Measurements from ENCODE around the gene FMNL2. TPM values are rescaled to one million over a fixed set of nuclear protein-coding genes. Genes with fewer than 3 reads are reported as not detected.

Gene FMNL2
- total RNA-seq, 1 experiment from 2014 or later: 33.6 TPM

- H2BK12ac ChIP-seq (ENCODE audit: insufficient read length, low read depth, low read length): no peak overlapping the region
- peaks cover 9% of the 10 kb centered on the region for H3K4me1 ChIP-seq (ENCODE audit: insufficient read depth, low read length)
- no peak overlapping the region for H3K56ac ChIP-seq (ENCODE audit: insufficient read length, low read depth, low read length)
- no peak overlapping the region for H2BK120ac ChIP-seq (ENCODE audit: low read depth, low read length, poor library complexity, severe bottlenecking)
- no peak overlapping the region for H4K8ac ChIP-seq (replicated peaks; ENCODE audit: insufficient read length, low read depth, low read length)
- H3K9ac ChIP-seq (ENCODE audit: extremely low read depth, insufficient read length, low read length): no peak overlapping the region
- H3K36me3 Mint-ChIP-seq (ENCODE audit: insufficient read depth in 1 of 3, low read depth in 3 of 3): no peaks in the 10 kb centered on the region
- H3K14ac ChIP-seq (ENCODE audit: insufficient read depth, low read length): no peak overlapping the region
- H2BK5ac ChIP-seq (ENCODE audit: insufficient read length, low read length): no peak overlapping the region
- H3K4ac ChIP-seq (ENCODE audit: low read depth, low read length): no peak overlapping the region
- no peak overlapping the region for H2AK5ac ChIP-seq (ENCODE audit: insufficient read length, low read length)
- no peak overlapping the region for H3K18ac ChIP-seq (ENCODE audit: insufficient read length, low read depth, low read length)
- H3K9me3 ChIP-seq (ENCODE audit: control insufficient read depth, low read depth, low read length): no peaks in the 10 kb centered on the region
- DNase-seq: no peak
- H3K4me1 Mint-ChIP-seq: peaks cover 48 to 56% of the 10 kb centered on the region in 2 experiments
- H3K79me1 ChIP-seq (ENCODE audit: insufficient read depth, low read depth, low read length, poor library complexity, severe bottlenecking): peaks cover 2% of the 10 kb centered on the region
- no peak overlapping the region for H3K23ac ChIP-seq (ENCODE audit: insufficient read length, low read depth, low read length)
- no peaks in the 10 kb centered on the region for H3K23me2 ChIP-seq (ENCODE audit: insufficient read length, low read depth, low read length, poor library complexity, severe bottlenecking)
- H4K20me1 ChIP-seq (ENCODE audit: control insufficient read depth, insufficient read depth, insufficient read length): no peaks in the 10 kb centered on the region
- H3K27ac Mint-ChIP-seq: no peak overlapping the region
- TF ChIP-seq CTCF (conservative IDR thresholded peaks at IDR 0.05): no peak
- no peak overlapping the region for H4K5ac ChIP-seq (ENCODE audit: insufficient read length, low read depth, low read length)
- no peak overlapping the region for H2AFZ ChIP-seq (ENCODE audit: low read length)
- peaks cover 6% of the 10 kb centered on the region; the same call in 1 of the 2 replicates for H3K79me2 ChIP-seq (ENCODE audit: insufficient read depth, low read length)
- no peak overlapping the region for H2BK15ac ChIP-seq (ENCODE audit: low read depth, low read length)
- H3K27ac ChIP-seq (ENCODE audit: insufficient read length, low read depth, low read length): no peak overlapping the region
- no peak overlapping the region for H4K91ac ChIP-seq (ENCODE audit: insufficient read length, low read depth, low read length)
- H3K4me3 Mint-ChIP-seq: no peak overlapping the region
- no peak overlapping the region for H2BK20ac ChIP-seq (ENCODE audit: low read depth, low read length, poor library complexity, severe bottlenecking)
- no peak overlapping the region for H3K4me2 ChIP-seq (ENCODE audit: insufficient read depth, insufficient read length, low read length)
- H3T11ph ChIP-seq (ENCODE audit: low read length): no peak overlapping the region
- WGBS (ENCODE audit: extremely low coverage, insufficient read length, low lambda C conversion rate): no CpG with 5 or more reads among the region's 2 CpGs
- H3K27me3 ChIP-seq (ENCODE audit: insufficient read depth, low read length): no peaks in the 10 kb centered on the region
- H3K27me3 Mint-ChIP-seq (ENCODE audit: low read depth): no peaks in the 10 kb centered on the region
- no peaks in the 10 kb centered on the region for H3K9me3 Mint-ChIP-seq
Measured at GRCh38 chr2:152488075-152488474, 153.1 kb downstream of the FMNL2 start.

Data from H9 (cell line).